Progenitor cell of endocrine pancreas (in vitro differentiated cells): ENCODE measurements around the gene OR1J2. TPM values are rescaled to one million over a fixed set of nuclear protein-coding genes. Genes with fewer than 3 reads are reported as not detected.

ENCODE experiments used
- DNase-seq: peaks from one replicate; pipeline ENCODE4 v3.0.0; 2021; ENCODE audit warnings: low spot score; ENCODE audit not compliant: unreplicated experiment
- H3K27ac Mint-ChIP-seq: 2 replicates; pipeline ENCODE4 v1.8.0; 2021; ENCODE audit warnings: mild to moderate bottlenecking, moderate library complexity, mixed read lengths
- H3K27me3 Mint-ChIP-seq: 2 replicates; pipeline ENCODE4 v1.8.0; 2021; ENCODE audit warnings: mixed read lengths
- H3K36me3 Mint-ChIP-seq: 2 replicates; pipeline ENCODE4 v1.8.0; 2022; ENCODE audit warnings: mixed read lengths; ENCODE audit not compliant: insufficient read depth
- H3K4me1 Mint-ChIP-seq: 2 replicates; pipeline ENCODE4 v1.8.0; 2021; ENCODE audit warnings: low read depth, mixed read lengths
- H3K4me3 Mint-ChIP-seq: 2 replicates; pipeline ENCODE4 v1.8.0; 2021; ENCODE audit warnings: low read depth, mild to moderate bottlenecking, moderate library complexity, mixed read lengths
- H3K9me3 Mint-ChIP-seq: 2 replicates; pipeline ENCODE4 v1.8.0; 2021; ENCODE audit warnings: low read depth, mixed read lengths
- long read RNA-seq: library from polyadenylated mRNA; unstranded; transcript quantifications from one replicate; pipeline ENCODE4 v2.0.0, GENCODE V29; 2020
- total RNA-seq: library from RNA; stranded (reverse); gene quantifications from 2 replicates; pipeline ENCODE4 v1.2.1, GENCODE V29; 2021
- TF ChIP-seq, protein P1 (sequence below): fragments of 200-600 bp; sonication (generic); IDR thresholded peaks from one replicate; pipeline ENCODE4 v1.5.0; 2021; ENCODE audit warnings: antibody characterized with exemption, mild to moderate bottlenecking; ENCODE audit not compliant: unreplicated experiment

OR1J2 gene, protein sequence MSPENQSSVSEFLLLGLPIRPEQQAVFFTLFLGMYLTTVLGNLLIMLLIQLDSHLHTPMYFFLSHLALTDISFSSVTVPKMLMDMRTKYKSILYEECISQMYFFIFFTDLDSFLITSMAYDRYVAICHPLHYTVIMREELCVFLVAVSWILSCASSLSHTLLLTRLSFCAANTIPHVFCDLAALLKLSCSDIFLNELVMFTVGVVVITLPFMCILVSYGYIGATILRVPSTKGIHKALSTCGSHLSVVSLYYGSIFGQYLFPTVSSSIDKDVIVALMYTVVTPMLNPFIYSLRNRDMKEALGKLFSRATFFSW
- not detected in 2 replicates for total RNA-seq
- long read RNA-seq: 0 reads

DNA sequence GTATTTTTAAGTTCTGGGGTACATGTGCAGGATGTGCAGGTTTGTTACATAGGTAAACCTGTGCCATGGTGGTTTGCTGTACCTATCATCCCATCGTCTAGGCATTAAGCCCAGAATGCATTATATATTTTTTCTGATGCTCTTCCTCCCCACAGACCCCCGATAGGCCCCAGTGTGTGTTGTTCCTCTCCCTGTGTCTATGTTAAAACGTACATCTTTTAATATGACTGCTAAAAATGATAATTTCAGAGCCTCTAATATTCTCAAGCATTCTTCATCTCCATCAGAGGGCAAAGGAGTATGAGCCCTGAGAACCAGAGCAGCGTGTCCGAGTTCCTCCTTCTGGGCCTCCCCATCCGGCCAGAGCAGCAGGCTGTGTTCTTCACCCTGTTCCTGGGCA, at the start of gene OR1J2:
OR1J2 (plus strand) TSS at position 301 of the 400 bp plus-strand sequence; CDS start at position 301, 0 bp downstream.
- Mint-ChIP-seq H3K27me3 (peaks cover 58% of the 10 kb centered on the region), H3K4me1 (peaks cover 7% of the 10 kb centered on the region), H3K4me3 (no peak within 1 kb of the TSS), H3K27ac (no peak within 1 kb of the TSS), H3K36me3 (peaks cover 1% of the 10 kb centered on the region), H3K9me3 (peaks cover 7% of the 10 kb centered on the region)
- no peak for DNase-seq
- TF ChIP-seq, protein P1, sequence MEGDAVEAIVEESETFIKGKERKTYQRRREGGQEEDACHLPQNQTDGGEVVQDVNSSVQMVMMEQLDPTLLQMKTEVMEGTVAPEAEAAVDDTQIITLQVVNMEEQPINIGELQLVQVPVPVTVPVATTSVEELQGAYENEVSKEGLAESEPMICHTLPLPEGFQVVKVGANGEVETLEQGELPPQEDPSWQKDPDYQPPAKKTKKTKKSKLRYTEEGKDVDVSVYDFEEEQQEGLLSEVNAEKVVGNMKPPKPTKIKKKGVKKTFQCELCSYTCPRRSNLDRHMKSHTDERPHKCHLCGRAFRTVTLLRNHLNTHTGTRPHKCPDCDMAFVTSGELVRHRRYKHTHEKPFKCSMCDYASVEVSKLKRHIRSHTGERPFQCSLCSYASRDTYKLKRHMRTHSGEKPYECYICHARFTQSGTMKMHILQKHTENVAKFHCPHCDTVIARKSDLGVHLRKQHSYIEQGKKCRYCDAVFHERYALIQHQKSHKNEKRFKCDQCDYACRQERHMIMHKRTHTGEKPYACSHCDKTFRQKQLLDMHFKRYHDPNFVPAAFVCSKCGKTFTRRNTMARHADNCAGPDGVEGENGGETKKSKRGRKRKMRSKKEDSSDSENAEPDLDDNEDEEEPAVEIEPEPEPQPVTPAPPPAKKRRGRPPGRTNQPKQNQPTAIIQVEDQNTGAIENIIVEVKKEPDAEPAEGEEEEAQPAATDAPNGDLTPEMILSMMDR: no peak

DNA sequence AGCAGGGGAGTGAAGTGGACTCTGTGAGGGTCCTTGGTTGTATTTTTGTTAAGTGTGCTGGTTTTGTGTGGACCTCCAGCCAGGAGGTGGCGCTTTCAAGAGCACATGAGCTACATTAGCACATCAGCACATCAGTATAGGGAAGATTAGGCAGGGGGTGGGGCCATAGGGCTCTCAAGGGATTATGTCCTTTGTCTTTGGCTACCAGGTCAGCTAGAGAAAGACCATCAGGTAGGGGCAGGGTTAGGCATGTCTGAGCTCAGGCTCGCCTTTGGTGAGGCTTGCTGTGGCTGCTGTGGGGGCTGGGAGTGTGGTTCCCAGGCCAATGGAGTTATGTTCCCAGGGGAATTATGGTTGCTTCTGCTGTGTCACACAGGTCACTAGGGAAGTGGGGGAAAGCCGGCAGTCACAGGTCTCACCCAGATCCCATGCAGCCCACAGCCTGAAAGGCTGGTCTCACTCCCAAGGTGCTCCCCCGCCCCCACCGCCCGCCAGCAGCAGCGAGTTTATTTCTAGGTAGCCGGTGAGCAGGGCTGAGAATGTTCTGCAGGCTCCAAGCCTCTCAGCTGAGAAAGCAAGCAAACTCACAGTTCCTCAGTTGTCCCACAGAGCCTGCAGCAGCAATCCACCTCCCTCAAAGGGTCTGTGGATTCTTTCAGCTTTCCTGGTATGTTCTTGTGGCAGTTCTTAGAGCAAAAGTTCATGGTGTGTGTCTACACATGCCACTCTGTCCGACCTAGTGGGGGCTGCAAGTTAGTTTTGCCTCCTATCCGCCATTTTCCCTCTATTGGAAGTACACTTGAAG, 46.6 kb upstream of the OR1J2 start:
- H3K4me1 Mint-ChIP-seq: no peaks in the 10 kb centered on the region
- peaks cover 6% of the 10 kb centered on the region for H3K9me3 Mint-ChIP-seq
- H3K27ac Mint-ChIP-seq: no peak overlapping the region
- DNase-seq: no peak
- no peak overlapping the region for H3K4me3 Mint-ChIP-seq
- TF ChIP-seq, protein P1: peak; percentile 6
- H3K27me3 Mint-ChIP-seq: peaks cover 25% of the 10 kb centered on the region
- no peaks in the 10 kb centered on the region for H3K36me3 Mint-ChIP-seq

DNA sequence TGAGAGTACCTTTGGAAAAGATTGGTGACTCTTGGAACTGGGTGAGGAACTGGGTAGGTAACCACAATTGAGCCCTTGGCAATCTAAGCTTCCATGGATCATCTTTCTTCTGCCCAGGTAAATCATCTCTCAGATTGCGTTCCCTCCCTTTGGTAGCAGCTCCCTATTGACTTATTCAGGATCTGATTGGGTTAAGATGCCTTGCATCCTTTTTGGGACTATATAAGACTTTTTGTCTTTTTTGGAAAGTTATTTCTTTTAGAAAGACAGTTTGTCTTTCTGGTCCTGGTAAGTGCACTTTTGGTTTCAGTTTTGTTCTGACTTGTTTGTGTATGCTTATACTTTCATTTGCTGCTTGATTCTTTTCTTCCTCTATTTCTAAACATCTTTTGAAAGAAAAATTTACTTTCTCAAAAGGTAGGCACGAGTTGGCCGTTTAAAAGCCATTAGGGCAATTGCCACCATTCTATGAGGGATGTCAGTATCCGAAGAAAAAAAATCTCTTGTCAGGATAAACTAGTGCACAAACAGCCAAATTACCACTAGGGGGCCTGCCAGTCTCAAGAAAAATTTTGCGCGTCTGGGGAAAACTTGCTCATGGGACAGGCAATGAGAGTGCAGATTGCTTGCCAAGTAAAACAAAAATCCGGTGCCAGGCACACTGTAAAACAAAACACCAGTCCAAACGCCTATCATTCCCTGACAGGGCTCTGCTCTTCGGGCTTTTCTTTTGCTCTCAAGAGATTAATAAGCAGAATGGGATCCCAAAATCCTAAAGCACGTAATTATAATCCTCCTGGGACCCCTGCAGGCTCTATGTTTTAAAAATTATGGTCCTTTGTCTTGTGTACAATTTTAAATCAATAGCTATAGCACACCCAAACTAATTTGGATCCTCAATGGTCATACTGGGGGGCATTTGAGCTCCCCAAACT, 45.7 kb upstream of the OR1J2 start:
- Mint-ChIP-seq H3K27ac (no peak overlapping the region), H3K4me3 (no peak overlapping the region), H3K36me3 (no peaks in the 10 kb centered on the region), H3K9me3 (peaks cover 13% of the 10 kb centered on the region), H3K4me1 (no peaks in the 10 kb centered on the region), H3K27me3 (peaks cover 22% of the 10 kb centered on the region)
- TF ChIP-seq, protein P1: peak; percentile 79
- DNase-seq: peak; percentile 32

DNA sequence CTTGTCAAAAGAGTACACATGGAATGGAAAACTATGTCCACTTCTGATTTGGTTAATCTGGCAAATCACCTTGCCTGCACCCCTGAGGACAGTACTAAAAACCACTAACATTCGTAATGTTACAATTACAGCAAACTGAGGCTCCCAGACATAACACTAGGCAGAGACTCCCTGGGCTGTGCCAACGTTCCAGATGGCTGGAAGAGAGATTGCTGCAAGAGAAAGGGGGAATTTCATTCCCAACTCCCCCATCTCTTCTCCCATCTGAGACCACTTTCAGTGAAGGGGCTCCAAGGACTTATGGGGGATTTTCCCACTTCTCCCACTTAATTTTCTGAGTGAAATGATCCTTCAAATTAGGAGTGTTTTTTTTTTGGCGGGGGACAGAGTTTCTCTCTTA, 44.1 kb upstream of the OR1J2 start:
- H3K4me3 Mint-ChIP-seq: no peak overlapping the region
- TF ChIP-seq, protein P1: no peak
- H3K9me3 Mint-ChIP-seq: peaks cover 13% of the 10 kb centered on the region
- peaks cover 16% of the 10 kb centered on the region for H3K27me3 Mint-ChIP-seq
- no peak overlapping the region for H3K27ac Mint-ChIP-seq
- no peaks in the 10 kb centered on the region for H3K36me3 Mint-ChIP-seq
- no peaks in the 10 kb centered on the region for H3K4me1 Mint-ChIP-seq
- no peak for DNase-seq

DNA sequence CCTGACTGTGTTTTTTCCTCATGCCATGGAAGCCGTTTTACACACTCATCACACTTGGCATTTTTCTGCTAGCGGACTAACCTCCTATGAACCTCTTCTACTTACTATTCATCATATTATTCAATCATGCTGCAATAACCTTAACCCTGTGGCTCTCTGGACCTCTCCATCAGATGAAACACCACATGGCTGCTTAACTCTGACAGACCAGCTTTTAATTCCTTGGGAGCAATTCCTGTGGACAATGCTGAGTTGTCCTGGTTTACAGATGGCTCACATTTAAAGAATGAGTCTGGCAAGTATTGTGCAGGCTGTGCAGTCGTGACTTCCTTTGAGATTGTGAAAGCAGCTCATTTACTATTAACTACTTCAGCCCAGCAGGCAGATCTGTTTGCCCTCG, 41.9 kb upstream of the OR1J2 start:
- H3K36me3 Mint-ChIP-seq: no peaks in the 10 kb centered on the region
- no peak for DNase-seq
- H3K27ac Mint-ChIP-seq: no peak overlapping the region
- TF ChIP-seq, protein P1: no peak
- H3K27me3 Mint-ChIP-seq: peaks cover 7% of the 10 kb centered on the region
- no peak overlapping the region for H3K4me3 Mint-ChIP-seq
- peaks cover 13% of the 10 kb centered on the region for H3K9me3 Mint-ChIP-seq
- H3K4me1 Mint-ChIP-seq: no peaks in the 10 kb centered on the region
